Adrenal gland (tissue), 12 donors: ENCODE data around the gene SON. TPM values are rescaled to one million over a fixed set of nuclear protein-coding genes. Genes with fewer than 3 reads are reported as not detected.

ENCODE experiments used
- DNase-seq, 7 donors: peaks; one replicate each; pipeline ENCODE4 v3.0.0-alpha.2; 2019 to 2020
- H3K27ac ChIP-seq, 5 donors: fragments of 200-600 bp; sonication (generic) in 4 of 5; 1 replicate in 3 of 5; 2 replicates in 2 of 5; pipeline versions ENCODE4 v1.5.1 to v1.8.0; 2016 to 2020; ENCODE audit warnings: mild to moderate bottlenecking in 1 of 5
- H3K27me3 ChIP-seq: fragments of 200-600 bp; 2 replicates; pipeline ENCODE4 v1.8.0; 2021
- H3K36me3 ChIP-seq, 2 donors: fragments of 200-600 bp; replicated peaks in 1 of 2; 1 replicate in 1 of 2; 2 replicates in 1 of 2; pipeline versions ENCODE4 v1.5.1 to v1.8.0; 2018 to 2022
- H3K4me1 ChIP-seq, 2 donors: fragments of 200-600 bp; replicated peaks in 1 of 2; 1 replicate in 1 of 2; 2 replicates in 1 of 2; pipeline versions ENCODE4 v1.5.1 to v1.8.0; 2018 to 2021
- H3K4me3 ChIP-seq, 4 donors: fragments of 200-600 bp; sonication (generic) in 3 of 4; one replicate each; pipeline ENCODE4 v1.5.1; 2016 to 2018
- H3K9me3 ChIP-seq, 3 donors: fragments of 200-600 bp; sonication (generic) in 1 of 3; replicated peaks in 1 of 3; 1 replicate in 2 of 3; 2 replicates in 1 of 3; pipeline versions ENCODE4 v1.5.1 to v1.8.0; 2016 to 2021
- POLR2A ChIP-seq, 2 donors: fragments of 450-650 bp; IDR thresholded peaks; one replicate each; pipeline ENCODE4 v1.6.1; 2017; ENCODE audit warnings: antibody characterized with exemption in 2 of 2, mild to moderate bottlenecking in 2 of 2, moderate library complexity in 1 of 2
- WGBS, 4 donors: extraction: QIAGEN DNeasy Blood & Tissue Kit in 2 of 4; methylation state at CpG; one replicate each; pipeline versions ENCODE4 v1.1.5 to v1.1.7; 2013 to 2017; 5-methylcytosine and 5-hydroxymethylcytosine counted together
- intact Hi-C, 2 donors: fragments of 100-400 bp; cut with DNase I; formaldehyde crosslinking; loops; one replicate each; pipeline versions ENCODE4 v1.14.1 to v1.15.0; 2022 to 2023
- polyA plus RNA-seq, 3 donors: library from polyadenylated mRNA; stranded (reverse); fragments of 200-250 nt in 2 of 3; fragments of 350-450 nt in 1 of 3; fragmentation: Illumina TruSeq in 1 of 3; extraction: RNeasy Lipid Tissue Mini Kit (QIAGEN cat#74804) in 1 of 3; gene quantifications; one replicate each; pipeline ENCODE4 v1.2.3, GENCODE V29; 2013 to 2014
- total RNA-seq, 9 donors: library from RNA; depleted of rRNA in 4 of 9; stranded (reverse); fragments of >200 nt in 4 of 9; fragments of 120-200 nt in 1 of 9; fragmentation: NEBNext Ultra II Directional in 1 of 9; extraction: Animal tissue kit (Norgen Biotek cat#: 25700) in 1 of 9; gene quantifications; one replicate each; pipeline versions ENCODE4 v1.1.0 to v1.2.4, GENCODE V29; 2013 to 2023
- TF ChIP-seq, protein P1 (sequence below), 6 experiments: fragments of 450-650 bp in 4 of 6; fragments of 200-600 bp in 2 of 6; sonication (generic) in 1 of 6; IDR thresholded peaks; 1 replicate in 5 of 6; 2 replicates in 1 of 6; pipeline versions ENCODE4 v1.5.1 to v1.8.0; 2016 to 2021; ENCODE audit warnings: antibody characterized with exemption in 6 of 6, mild to moderate bottlenecking in 2 of 6, moderate library complexity in 1 of 6
- donor health status: healthy with polysubstance abuse.
- donor health status: Bipolar disorder and iron deficiency.
- donor health status: DM: yes; HTN: yes; CAD: no.
- donor health status: DM: no; HTN: no; CAD: no.
- donor health status: DM: no; HTN: no; CAD: no.
- donor health status: DM: yes; HTN: yes; CAD: no.

SON gene
- total and polyA plus RNA-seq, 12 donors: 128 to 386 (median 229) TPM

DNA sequence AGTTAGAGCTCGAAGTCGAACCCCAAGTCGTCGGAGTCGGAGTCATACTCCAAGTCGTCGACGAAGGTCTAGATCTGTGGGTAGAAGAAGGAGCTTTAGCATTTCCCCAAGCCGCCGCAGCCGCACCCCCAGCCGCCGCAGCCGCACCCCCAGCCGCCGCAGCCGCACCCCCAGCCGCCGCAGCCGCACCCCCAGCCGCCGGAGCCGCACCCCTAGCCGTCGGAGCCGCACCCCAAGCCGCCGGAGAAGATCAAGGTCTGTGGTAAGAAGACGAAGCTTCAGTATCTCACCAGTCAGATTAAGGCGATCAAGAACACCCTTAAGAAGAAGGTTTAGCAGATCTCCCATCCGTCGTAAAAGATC, 12.1 kb downstream of the SON start:
- H3K4me1 ChIP-seq: peaks cover 0 to 19% of the 10 kb centered on the region in 2 donors
- H3K36me3 ChIP-seq: peaks cover 0 to 90% of the 10 kb centered on the region in 2 donors
- DNase-seq: no peak
- intact Hi-C loops: no loop called here
- H3K27me3 ChIP-seq: no peaks in the 10 kb centered on the region
- whole genome bisulfite sequencing, 4 donors: 89 to 94% (median 93%) methylated on average over 28 to 32 of the region's 32 CpGs
- H3K27ac ChIP-seq: no peak overlapping the region
- TF ChIP-seq POLR2A (IDR thresholded peaks at IDR 0.05): no peak
- TF ChIP-seq, protein P1, sequence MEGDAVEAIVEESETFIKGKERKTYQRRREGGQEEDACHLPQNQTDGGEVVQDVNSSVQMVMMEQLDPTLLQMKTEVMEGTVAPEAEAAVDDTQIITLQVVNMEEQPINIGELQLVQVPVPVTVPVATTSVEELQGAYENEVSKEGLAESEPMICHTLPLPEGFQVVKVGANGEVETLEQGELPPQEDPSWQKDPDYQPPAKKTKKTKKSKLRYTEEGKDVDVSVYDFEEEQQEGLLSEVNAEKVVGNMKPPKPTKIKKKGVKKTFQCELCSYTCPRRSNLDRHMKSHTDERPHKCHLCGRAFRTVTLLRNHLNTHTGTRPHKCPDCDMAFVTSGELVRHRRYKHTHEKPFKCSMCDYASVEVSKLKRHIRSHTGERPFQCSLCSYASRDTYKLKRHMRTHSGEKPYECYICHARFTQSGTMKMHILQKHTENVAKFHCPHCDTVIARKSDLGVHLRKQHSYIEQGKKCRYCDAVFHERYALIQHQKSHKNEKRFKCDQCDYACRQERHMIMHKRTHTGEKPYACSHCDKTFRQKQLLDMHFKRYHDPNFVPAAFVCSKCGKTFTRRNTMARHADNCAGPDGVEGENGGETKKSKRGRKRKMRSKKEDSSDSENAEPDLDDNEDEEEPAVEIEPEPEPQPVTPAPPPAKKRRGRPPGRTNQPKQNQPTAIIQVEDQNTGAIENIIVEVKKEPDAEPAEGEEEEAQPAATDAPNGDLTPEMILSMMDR (IDR thresholded peaks at IDR 0.05): no peak
- no peak overlapping the region for H3K4me3 ChIP-seq
- H3K9me3 ChIP-seq: no peaks in the 10 kb centered on the region

DNA sequence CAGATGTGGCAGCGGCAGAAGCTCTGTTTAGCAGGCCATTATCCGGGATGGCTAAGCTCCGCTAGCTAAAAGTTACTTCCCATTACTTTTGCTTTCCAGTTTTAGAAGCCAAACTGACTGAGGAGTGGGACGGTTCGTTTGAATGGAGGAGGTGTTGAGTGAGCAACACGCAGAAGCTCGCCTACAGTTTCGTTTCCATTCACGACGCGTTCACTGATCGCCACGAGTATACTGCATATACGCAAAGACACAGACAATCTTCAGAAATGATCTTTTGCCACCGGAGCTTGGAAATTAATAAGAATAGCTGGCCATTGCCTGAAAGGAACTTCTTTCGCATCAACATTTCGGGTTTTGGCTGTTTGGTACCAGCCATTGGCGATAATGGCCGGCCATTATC, 14.6 kb downstream of the SON start:
- peaks cover 0 to 30% of the 10 kb centered on the region in 2 donors for H3K4me1 ChIP-seq

DNA sequence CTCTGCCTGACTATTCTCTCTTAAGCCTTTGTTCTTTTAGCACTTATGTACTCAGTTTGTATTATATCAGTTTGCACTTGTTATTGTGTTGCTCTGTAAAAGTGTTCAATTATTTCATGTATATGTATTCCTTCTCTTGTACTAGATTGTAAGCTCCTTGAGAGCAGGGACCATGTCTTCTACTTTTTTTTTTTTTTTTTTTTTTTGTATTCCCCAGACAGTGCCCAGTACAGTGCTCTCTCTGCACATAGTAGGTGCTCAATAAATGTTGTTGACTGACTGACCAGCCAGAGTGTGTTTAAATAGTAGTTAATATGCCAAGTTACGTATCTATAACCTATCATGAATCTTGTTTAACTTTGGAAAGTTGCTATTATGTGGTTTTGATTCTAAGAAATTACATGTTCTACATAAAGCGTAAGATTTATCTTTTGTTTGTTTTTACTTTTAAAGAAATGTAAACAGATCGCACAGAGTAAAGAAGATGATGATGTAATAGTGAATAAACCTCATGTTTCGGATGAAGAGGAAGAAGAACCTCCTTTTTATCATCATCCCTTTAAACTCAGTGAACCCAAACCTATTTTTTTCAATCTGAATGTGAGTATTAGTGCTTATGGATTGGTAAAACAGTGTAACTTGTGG, 16.1 kb downstream of the SON start:
- Histone ChIP-seq H3K36me3 (peaks cover 0 to 87% of the 10 kb centered on the region in 2 donors), H3K4me1 (peaks cover 0 to 30% of the 10 kb centered on the region in 2 donors), H3K27ac (no peak overlapping the region), H3K9me3 (no peaks in the 10 kb centered on the region), H3K27me3 (no peaks in the 10 kb centered on the region), H3K4me3 (no peak overlapping the region)
- intact Hi-C loops: no loop called here
- TF ChIP-seq, protein P1 (IDR thresholded peaks at IDR 0.05): no peak
- no peak for TF ChIP-seq POLR2A (IDR thresholded peaks at IDR 0.05)
- no peak for DNase-seq
- WGBS, 4 donors: 83 to 90% (median 89%) methylated on average over 4 of the region's 4 CpGs

More for the DNA sequence above, 14.6 kb downstream of the SON start:
- TF ChIP-seq, protein P1 (IDR thresholded peaks at IDR 0.05): no peak
- no peak for TF ChIP-seq POLR2A (IDR thresholded peaks at IDR 0.05)
- H3K36me3 ChIP-seq: peaks cover 0 to 89% of the 10 kb centered on the region in 2 donors
- no peak overlapping the region for H3K4me3 ChIP-seq
- WGBS, 4 donors: 96 to 97% (median 97%) methylated on average over 19 of the region's 19 CpGs
- H3K27ac ChIP-seq: no peak overlapping the region
- intact Hi-C loops: no loop called here
- no peak for DNase-seq
- no peaks in the 10 kb centered on the region for H3K9me3 ChIP-seq
- no peaks in the 10 kb centered on the region for H3K27me3 ChIP-seq

DNA sequence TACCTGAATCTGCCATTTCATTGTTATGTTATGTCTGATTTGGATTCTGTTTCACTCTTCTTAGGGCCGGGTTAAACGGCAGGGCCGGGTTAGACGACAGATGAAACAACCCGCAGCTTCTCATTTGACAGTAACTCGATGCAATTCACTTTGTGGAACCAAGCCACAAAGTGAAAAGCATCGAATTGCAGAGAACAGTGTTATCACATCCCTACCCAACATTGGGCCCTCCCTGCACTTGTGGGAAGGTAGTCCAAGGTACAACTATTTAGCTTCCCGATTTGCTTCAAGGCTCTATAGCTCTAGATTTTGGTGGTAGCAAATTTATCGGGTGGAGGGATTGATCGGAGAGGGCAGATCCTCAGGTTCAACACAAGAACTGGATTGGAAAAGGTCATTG, 17.0 kb downstream of the SON start:
- intact Hi-C loops: no loop called here
- DNase-seq: no peak

More for the DNA sequence above, 17.0 kb downstream of the SON start:
- peaks cover 0 to 86% of the 10 kb centered on the region in 2 donors for H3K36me3 ChIP-seq
- no peaks in the 10 kb centered on the region for H3K27me3 ChIP-seq
- H3K4me3 ChIP-seq: no peak overlapping the region
- TF ChIP-seq, protein P1 (IDR thresholded peaks at IDR 0.05): no peak
- TF ChIP-seq POLR2A (IDR thresholded peaks at IDR 0.05): no peak
- no peak overlapping the region for H3K27ac ChIP-seq
- peaks cover 0 to 30% of the 10 kb centered on the region in 2 donors for H3K4me1 ChIP-seq
- no peaks in the 10 kb centered on the region for H3K9me3 ChIP-seq
- WGBS, 4 donors: 92 to 94% (median 93%) methylated on average over 10 of the region's 10 CpGs
